Lung (tissue), 12 donors: Measurements from ENCODE around the gene SSBP3. TPM values are rescaled to one million over a fixed set of nuclear protein-coding genes. Genes with fewer than 3 reads are reported as not detected.
"Not testable (repeated sequence)": the region's sequence is repeated elsewhere in the genome, so short reads cannot be mapped to it uniquely, and the experiment has no call there.

Experiments
- ATAC-seq: fragments of 200-7000 bp; cut with Tn5 transposase; one replicate; pipeline ENCODE4 v1.9.1; 2020; ENCODE audit warnings: moderate number of reproducible peaks; ENCODE audit not compliant: insufficient read depth, low FRiP score
- DNase-seq, 3 donors: peaks; one replicate each; pipeline ENCODE4 v3.0.0-alpha.2; 2013 to 2017
- H3K27ac ChIP-seq, 2 donors: one replicate each; pipeline ENCODE4 v1.5.1; 2013; ENCODE audit warnings: mild to moderate bottlenecking in 2 of 2, moderate library complexity in 2 of 2, control low read depth in 1 of 2, inconsistent platforms in 1 of 2, low read depth in 1 of 2, low read length in 1 of 2
- H3K27me3 ChIP-seq, 3 donors: one replicate each; pipeline ENCODE4 v1.5.1; 2013; ENCODE audit warnings: low read length in 2 of 3; ENCODE audit not compliant: control insufficient read depth in 3 of 3, insufficient read depth in 3 of 3
- H3K36me3 ChIP-seq, 4 donors: one replicate each; pipeline ENCODE4 v1.5.1; 2013; ENCODE audit warnings: low read length in 4 of 4, mild to moderate bottlenecking in 1 of 4, moderate library complexity in 1 of 4; ENCODE audit not compliant: control insufficient read depth in 4 of 4, insufficient read depth in 4 of 4
- H3K4me1 ChIP-seq, 5 donors: one replicate each; pipeline ENCODE4 v1.5.1; 2013; ENCODE audit warnings: low read length in 5 of 5, mild to moderate bottlenecking in 2 of 5, moderate library complexity in 1 of 5; ENCODE audit not compliant: control insufficient read depth in 5 of 5, insufficient read depth in 5 of 5
- H3K4me3 ChIP-seq: one replicate; pipeline ENCODE4 v1.5.1; 2013; ENCODE audit warnings: mild to moderate bottlenecking, control low read depth, moderate library complexity
- H3K9ac ChIP-seq, 2 donors: one replicate each; pipeline ENCODE4 v1.5.1; 2013; ENCODE audit warnings: low read length in 2 of 2, control low read depth in 1 of 2; ENCODE audit not compliant: insufficient read depth in 1 of 2
- H3K9me3 ChIP-seq, 4 donors: one replicate each; pipeline ENCODE4 v1.5.1; 2013; ENCODE audit warnings: low read length in 3 of 4, mild to moderate bottlenecking in 1 of 4, moderate library complexity in 1 of 4; ENCODE audit not compliant: control insufficient read depth in 4 of 4, insufficient read depth in 3 of 4
- WGBS, 2 donors: extraction: QIAGEN DNeasy Blood & Tissue Kit; methylation state at CpG; one replicate each; pipeline ENCODE4 v1.1.7; 2013; 5-methylcytosine and 5-hydroxymethylcytosine counted together
- polyA plus RNA-seq, 2 donors: library from polyadenylated mRNA; stranded (reverse); fragments of 200-250 nt; gene quantifications; one replicate each; pipeline ENCODE4 v1.2.1, GENCODE V29; 2013
- total RNA-seq, 2 donors: library from RNA; depleted of rRNA in 1 of 2; stranded (reverse); fragments of >200 nt in 1 of 2; gene quantifications; one replicate each; pipeline ENCODE4 v1.2.1, GENCODE V29; 2014 to 2021
- TF ChIP-seq, protein P1 (sequence below): IDR thresholded peaks from 2 replicates; pipeline ENCODE4 v1.5.1; 2012; ENCODE audit warnings: mild to moderate bottlenecking; ENCODE audit errors: control extremely low read depth, extremely low read depth
- donor health status: control.
- donor health status: control.
- donor health status: Bipolar disorder and iron deficiency.
- donor health status: healthy.
- donor health status: DM: yes; HTN: yes; CAD: no.

SSBP3 gene
- total and polyA plus RNA-seq, 4 donors, result 15.9 to 47.8 (median 34.8) TPM

DNA sequence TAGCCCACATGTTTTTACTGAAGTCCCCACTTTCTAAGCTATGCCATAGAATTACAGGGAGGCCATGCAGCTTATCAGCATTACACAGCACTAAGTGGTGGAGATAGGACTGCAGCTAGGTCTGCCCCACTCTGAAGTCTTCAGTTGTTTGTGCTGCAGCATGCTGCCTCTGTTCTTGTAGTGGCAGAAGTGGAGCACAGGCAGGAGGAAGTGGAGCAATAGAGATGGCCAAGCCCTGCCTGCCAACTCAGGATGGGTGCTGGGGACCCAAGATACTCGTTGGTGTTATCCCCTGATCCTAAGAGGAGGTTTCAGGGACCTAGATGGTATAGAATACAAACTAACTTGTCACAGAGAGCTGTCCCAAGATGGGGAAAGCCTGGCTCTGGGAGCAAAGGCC lies 193.3 kb downstream of the SSBP3 start:
- ATAC-seq (no peak), DNase-seq (no peak)
- WGBS, 2 donors, result 15 to 67% methylated on average over 1 of the region's 1 CpG
- TF ChIP-seq, protein P1, sequence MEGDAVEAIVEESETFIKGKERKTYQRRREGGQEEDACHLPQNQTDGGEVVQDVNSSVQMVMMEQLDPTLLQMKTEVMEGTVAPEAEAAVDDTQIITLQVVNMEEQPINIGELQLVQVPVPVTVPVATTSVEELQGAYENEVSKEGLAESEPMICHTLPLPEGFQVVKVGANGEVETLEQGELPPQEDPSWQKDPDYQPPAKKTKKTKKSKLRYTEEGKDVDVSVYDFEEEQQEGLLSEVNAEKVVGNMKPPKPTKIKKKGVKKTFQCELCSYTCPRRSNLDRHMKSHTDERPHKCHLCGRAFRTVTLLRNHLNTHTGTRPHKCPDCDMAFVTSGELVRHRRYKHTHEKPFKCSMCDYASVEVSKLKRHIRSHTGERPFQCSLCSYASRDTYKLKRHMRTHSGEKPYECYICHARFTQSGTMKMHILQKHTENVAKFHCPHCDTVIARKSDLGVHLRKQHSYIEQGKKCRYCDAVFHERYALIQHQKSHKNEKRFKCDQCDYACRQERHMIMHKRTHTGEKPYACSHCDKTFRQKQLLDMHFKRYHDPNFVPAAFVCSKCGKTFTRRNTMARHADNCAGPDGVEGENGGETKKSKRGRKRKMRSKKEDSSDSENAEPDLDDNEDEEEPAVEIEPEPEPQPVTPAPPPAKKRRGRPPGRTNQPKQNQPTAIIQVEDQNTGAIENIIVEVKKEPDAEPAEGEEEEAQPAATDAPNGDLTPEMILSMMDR, result no peak
- Histone ChIP-seq H3K36me3 (peaks cover 59 to 72% (median 65%) of the 10 kb centered on the region in 4 donors), H3K9ac (no peak overlapping the region), H3K9me3 (peaks cover 0 to 1% (median 0%) of the 10 kb centered on the region in 4 donors), H3K4me1 (no peaks in the 10 kb centered on the region), H3K27ac (no peak overlapping the region), H3K4me3 (no peak overlapping the region), H3K27me3 (no peaks in the 10 kb centered on the region)

DNA sequence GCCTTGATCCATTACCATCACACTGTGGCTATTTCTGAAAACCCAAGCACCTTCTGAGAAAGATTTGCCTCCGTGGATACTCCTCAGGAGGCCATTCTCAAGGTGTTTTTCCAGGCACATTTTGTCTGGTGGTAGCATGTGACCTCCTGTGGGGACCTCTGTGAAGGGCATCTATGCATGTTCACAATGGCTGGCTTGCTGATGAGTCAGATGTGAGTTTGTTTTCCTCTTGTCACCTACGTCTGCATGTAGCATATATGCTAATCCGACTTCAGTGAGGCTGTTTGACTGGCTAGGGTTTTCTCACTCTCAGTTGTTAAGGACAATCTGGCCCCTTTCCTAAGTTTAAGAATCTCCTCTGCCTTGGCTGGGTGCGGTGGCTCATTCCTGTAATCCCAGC lies 198.3 kb downstream of the SSBP3 start:
- H3K9me3 ChIP-seq, H3K27ac ChIP-seq, H3K9ac ChIP-seq, H3K4me1 ChIP-seq, DNase-seq, H3K4me3 ChIP-seq, ATAC-seq, H3K27me3 ChIP-seq: not testable (repeated sequence)
- 67 to 86% methylated on average over 4 of the region's 4 CpGs for WGBS, 2 donors
- peaks cover 43 to 54% (median 50%) of the 10 kb centered on the region in 4 donors for H3K36me3 ChIP-seq

DNA sequence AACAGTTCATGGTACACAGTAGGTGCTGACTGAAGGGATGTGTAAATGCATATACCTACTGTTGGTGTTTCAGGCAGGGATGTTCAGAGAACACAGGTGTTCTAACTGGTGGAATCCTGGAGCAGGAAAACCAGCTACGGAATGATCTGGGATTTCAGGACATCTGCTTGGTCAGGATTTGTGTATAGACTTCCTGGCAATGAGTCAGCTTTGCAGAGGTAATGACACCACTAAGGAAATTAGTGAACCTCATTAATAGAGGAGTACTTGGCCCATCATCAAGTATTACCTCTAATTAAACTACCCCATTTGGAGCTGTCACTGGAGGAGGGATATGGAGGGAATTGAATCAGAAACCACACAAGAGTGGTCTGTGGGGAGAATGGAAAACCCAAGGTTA lies 198.9 kb downstream of the SSBP3 start:
- WGBS, 2 donors, result 80 to 81% methylated on average over 1 of the region's 1 CpG
- H3K4me3 ChIP-seq, result no peak overlapping the region
- H3K4me1 ChIP-seq, result no peaks in the 10 kb centered on the region
- no peak overlapping the region for H3K9ac ChIP-seq
- no peak overlapping the region for H3K27ac ChIP-seq
- H3K36me3 ChIP-seq, result peaks cover 39 to 49% (median 47%) of the 10 kb centered on the region in 4 donors
- H3K9me3 ChIP-seq, result peaks cover 0 to 1% (median 0%) of the 10 kb centered on the region in 4 donors
- ATAC-seq (no peak), DNase-seq (no peak)
- H3K27me3 ChIP-seq, result no peaks in the 10 kb centered on the region
- TF ChIP-seq, protein P1, result no peak

DNA sequence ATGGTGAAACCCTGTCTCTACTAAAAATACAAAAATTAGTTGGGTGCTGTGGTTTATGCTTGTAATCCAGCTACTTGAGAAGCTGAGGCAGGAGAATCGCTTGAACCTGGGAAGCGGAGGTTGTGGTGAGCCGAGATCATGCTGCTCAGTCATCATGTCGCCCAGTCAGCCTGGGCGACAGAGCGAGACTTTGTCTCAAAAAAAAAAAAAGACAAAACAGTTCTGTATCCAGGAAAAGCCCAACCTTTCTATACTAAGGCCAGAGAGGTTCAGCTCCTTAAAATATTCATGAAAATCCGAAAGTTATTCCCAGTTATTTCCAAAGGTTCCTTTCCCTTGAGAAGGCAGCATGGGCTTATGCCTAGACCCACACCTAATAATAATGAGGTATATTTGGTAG lies 202.0 kb downstream of the SSBP3 start:
- H3K27me3 ChIP-seq, result no peaks in the 10 kb centered on the region
- peaks cover 0 to 16% (median 3%) of the 10 kb centered on the region in 5 donors for H3K4me1 ChIP-seq
- ATAC-seq, result no peak
- H3K27ac ChIP-seq, result no peak overlapping the region
- DNase-seq, result no peak
- H3K36me3 ChIP-seq, result peaks cover 24 to 30% (median 27%) of the 10 kb centered on the region in 4 donors
- H3K4me3 ChIP-seq, result no peak overlapping the region
- 77 to 85% methylated on average over 7 of the region's 7 CpGs for WGBS, 2 donors
- no peak overlapping the region for H3K9ac ChIP-seq
- TF ChIP-seq, protein P1, result no peak
- no peaks in the 10 kb centered on the region for H3K9me3 ChIP-seq
